Breast epithelium (tissue), 3 donors: ENCODE results near the gene KRT4.

Source experiments
- CTCF ChIP-seq, 3 donors: fragments of 450-650 bp; IDR thresholded peaks; one replicate each; pipeline ENCODE4 v1.5.1; 2016 to 2017; ENCODE audit warnings: antibody characterized with exemption in 3 of 3, mild to moderate bottlenecking in 3 of 3, moderate library complexity in 3 of 3
- POLR2A ChIP-seq: fragments of 450-650 bp; IDR thresholded peaks from one replicate; pipeline ENCODE4 v1.6.1; 2016; ENCODE audit warnings: antibody characterized with exemption, mild to moderate bottlenecking, moderate library complexity

GRCh38 chr12:52821071-52821730, 7.3 kb upstream of the KRT4 start:
- TF ChIP-seq CTCF (IDR thresholded peaks at IDR 0.05) (no peak), POLR2A (no peak)
